Measurements from ENCODE around the gene YPEL2.
"Not testable (repeated sequence)": the region's sequence is repeated elsewhere in the genome, so short reads cannot be mapped to it uniquely, and the experiment has no call there.

Gene YPEL2

GRCh38 chr17:59331129-59331928, at the start of gene YPEL2:
Gene YPEL2, plus strand, starts transcription at chr17:59331655. Its CDS starts 21,755 bp downstream, at chr17:59353410.
- DNase-seq (ENCODE audit: low spot score), result peak; percentile 98

GRCh38 chr17:59284317-59284716, 47.1 kb upstream of the YPEL2 start:
- no peak for DNase-seq (ENCODE audit: low spot score)

GRCh38 chr17:59287452-59287851, 44.0 kb upstream of the YPEL2 start:
- peak; percentile 12 for DNase-seq (ENCODE audit: low spot score)

- no peak for DNase-seq (ENCODE audit: low spot score)
These were observed 43.6 kb upstream of the YPEL2 start for GRCh38 chr17:59287891-59288290.

GRCh38 chr17:59289981-59290301, 41.5 kb upstream of the YPEL2 start:
- no peak for DNase-seq (ENCODE audit: low spot score)

- DNase-seq (ENCODE audit: low spot score), result not testable (repeated sequence)
These were observed 41.0 kb upstream of the YPEL2 start for GRCh38 chr17:59290302-59290998.

GRCh38 chr17:59292174-59292523, 39.3 kb upstream of the YPEL2 start:
- no peak for DNase-seq (ENCODE audit: low spot score)

GRCh38 chr17:59296190-59296589, 35.3 kb upstream of the YPEL2 start:
- DNase-seq (ENCODE audit: low spot score), result no peak

- no peak for DNase-seq (ENCODE audit: low spot score)
These were observed 32.9 kb upstream of the YPEL2 start for GRCh38 chr17:59298521-59298920.

- DNase-seq (ENCODE audit: low spot score), result no peak
These were observed 31.9 kb upstream of the YPEL2 start for GRCh38 chr17:59299400-59300092.

- DNase-seq (ENCODE audit: low spot score), result no peak
These were observed 30.5 kb upstream of the YPEL2 start for GRCh38 chr17:59300941-59301340.

GRCh38 chr17:59304811-59305210, 26.6 kb upstream of the YPEL2 start:
- no peak for DNase-seq (ENCODE audit: low spot score)

- DNase-seq (ENCODE audit: low spot score), result no peak
These were observed 21.1 kb upstream of the YPEL2 start for GRCh38 chr17:59310263-59310920.

- peak; percentile 69 for DNase-seq (ENCODE audit: low spot score)
These were observed 20.4 kb upstream of the YPEL2 start for GRCh38 chr17:59311051-59311468.

- not testable (repeated sequence) for DNase-seq (ENCODE audit: low spot score)
These were observed 19.9 kb upstream of the YPEL2 start for GRCh38 chr17:59311521-59311920.

- DNase-seq (ENCODE audit: low spot score), result no peak
These were observed 15.6 kb upstream of the YPEL2 start for GRCh38 chr17:59315866-59316265.

GRCh38 chr17:59327121-59327980, 4.1 kb upstream of the YPEL2 start:
- DNase-seq (ENCODE audit: low spot score), result no peak

GRCh38 chr17:59327981-59328290, 3.5 kb upstream of the YPEL2 start:
- no peak for DNase-seq (ENCODE audit: low spot score)

- no peak for DNase-seq (ENCODE audit: low spot score)
These were observed 2.9 kb upstream of the YPEL2 start for GRCh38 chr17:59328601-59329000.

GRCh38 chr17:59329176-59330052, 2.0 kb upstream of the YPEL2 start:
- peak; percentile 77 for DNase-seq (ENCODE audit: low spot score)

Data from AG08396 (cell line).